Femur (tissue), 1 donor: ENCODE data around the gene C13orf42.
"Not testable (repeated sequence)": the region's sequence is repeated elsewhere in the genome, so short reads cannot be mapped to it uniquely, and the experiment has no call there.

Experiments used
- DNase-seq: peaks from one replicate; pipeline ENCODE4 v3.0.0-alpha.2; 2017

The C13orf42 gene

GRCh38 chr13:51111174-51111573, at the start of gene C13orf42:
Gene C13orf42, minus strand, starts transcription at chr13:51111274. Its CDS starts 65 bp downstream, at chr13:51111209.
- DNase-seq, result no peak

DNA sequence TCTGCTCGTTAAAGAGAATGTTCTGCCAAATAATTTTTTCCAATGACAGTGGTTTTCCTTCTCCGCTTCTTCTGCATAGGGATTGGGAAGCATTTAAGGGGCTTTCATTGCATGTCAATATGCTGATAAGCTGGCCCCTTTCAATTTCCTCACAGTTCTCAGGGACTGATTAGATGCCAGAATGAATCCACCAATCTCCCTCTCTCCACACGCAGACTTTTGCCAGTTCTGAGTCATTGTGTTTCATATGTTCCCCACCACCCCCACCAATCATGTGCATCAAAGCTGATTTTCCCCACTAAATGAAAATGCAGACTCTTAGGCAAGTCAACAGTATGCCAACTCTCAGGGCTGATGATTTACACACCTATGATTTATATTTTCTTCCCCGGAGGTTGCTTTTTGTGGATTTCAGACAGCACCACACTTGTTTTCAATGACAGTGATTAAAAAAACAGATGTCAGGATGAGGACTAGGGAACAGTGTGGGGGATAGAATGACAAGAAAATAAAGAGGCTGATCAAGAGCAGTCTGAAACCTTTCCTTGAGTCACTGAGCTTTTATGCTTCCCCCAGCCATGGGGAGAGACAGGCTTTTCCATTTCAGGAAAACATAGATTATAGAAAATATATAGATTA, 47.9 kb upstream of the C13orf42 start:
- DNase-seq, result peak; percentile 38

DNA sequence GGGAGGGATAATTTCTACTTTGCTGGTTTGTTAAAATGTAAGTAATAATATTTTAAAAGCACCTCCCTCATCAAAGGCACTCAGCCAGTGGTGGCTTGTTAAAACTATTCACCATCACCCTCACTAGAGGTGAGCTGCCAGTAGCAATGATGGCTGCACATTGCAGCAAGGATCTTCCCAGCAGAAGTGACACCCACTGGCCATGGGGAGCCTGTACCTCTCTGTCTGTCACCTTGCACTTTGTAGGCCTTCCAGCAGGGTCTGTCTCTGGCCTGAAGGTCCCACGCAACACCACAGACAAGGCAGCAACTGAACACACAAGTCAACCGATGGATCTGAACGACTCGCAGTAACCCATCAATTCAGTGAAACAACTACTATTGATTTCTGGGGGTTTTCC, 47.3 kb upstream of the C13orf42 start:
- no peak for DNase-seq

- DNase-seq, result no peak
Measured at GRCh38 chr13:51156648-51157047, 45.6 kb upstream of the C13orf42 start.

DNA sequence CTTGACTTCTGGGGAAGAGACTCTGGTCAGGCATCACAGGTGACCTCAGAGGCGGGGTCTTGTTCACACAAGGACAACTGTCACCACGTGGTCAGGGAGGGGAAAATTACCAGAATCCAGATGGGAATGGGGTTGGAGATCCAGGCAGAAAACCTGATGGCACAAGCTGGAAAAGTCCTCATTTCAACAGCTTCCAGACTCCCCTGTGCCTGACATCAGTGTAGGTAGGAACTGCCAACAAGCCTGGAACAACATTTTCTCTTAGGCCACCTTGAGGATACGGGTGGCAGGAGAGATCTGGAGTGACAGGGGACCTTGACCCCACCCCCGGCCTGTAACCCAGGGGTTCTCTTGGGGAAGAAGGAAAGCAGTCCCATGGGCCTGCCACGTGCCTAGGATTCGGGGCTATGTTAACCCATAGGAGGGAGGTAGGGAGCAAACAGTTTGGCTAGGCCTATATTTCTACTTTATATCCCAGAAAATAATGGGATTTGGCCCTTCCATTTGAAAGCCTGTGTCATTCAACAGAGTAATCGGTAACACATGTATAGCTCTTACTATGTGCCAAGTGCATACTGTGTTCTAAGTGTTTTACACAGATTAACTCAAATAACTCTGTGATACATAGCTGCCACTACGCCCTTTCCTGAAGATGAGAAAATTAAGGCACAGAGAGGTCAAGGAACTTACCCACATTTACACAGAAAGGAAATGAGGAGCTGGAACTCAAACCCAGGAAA, 44.9 kb upstream of the C13orf42 start:
- no peak for DNase-seq

GRCh38 chr13:51155161-51155560, 44.1 kb upstream of the C13orf42 start:
- no peak for DNase-seq

GRCh38 chr13:51154029-51154555, 43.0 kb upstream of the C13orf42 start:
- no peak for DNase-seq

- DNase-seq, result no peak
Measured at GRCh38 chr13:51153527-51153926, 42.5 kb upstream of the C13orf42 start.

DNA sequence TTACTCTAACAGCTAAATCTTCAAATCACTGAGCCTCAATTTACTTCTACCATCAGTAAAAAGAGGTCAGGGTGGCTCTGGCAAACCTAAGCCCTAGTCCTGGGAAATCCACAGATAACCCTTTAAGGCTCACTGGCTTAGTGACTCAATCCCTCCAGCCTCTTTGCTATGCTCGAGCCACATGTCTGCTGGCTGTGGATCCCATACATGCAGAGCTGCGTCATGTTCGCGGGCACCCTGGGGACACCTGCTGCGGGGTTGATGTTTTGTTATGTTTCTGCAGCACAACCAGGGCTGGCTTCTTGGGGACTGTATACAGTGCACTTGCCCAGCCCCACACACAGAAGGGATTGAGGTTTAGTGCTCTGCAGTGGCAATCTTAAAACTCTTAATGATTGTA, 41.6 kb upstream of the C13orf42 start:
- DNase-seq, result no peak

DNA sequence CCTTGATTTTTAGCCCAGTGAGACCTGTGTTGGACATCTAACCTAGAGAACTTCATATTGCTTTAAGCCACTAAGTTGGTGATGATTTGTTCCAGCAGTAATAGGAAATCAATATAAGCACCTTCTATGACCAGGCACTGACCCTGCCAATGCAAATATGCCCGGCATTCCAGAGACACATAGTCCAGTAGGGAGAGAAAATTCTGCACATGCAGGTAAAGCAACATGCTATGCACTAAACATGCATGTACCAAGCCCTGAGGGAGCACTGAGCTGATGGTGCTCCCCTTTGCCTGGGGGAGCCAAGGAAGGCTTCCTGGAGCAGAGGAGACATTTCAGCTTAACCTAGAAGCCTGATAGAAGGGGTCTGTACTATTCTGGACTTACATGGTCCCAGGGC, 40.4 kb upstream of the C13orf42 start:
- DNase-seq, result no peak

DNA sequence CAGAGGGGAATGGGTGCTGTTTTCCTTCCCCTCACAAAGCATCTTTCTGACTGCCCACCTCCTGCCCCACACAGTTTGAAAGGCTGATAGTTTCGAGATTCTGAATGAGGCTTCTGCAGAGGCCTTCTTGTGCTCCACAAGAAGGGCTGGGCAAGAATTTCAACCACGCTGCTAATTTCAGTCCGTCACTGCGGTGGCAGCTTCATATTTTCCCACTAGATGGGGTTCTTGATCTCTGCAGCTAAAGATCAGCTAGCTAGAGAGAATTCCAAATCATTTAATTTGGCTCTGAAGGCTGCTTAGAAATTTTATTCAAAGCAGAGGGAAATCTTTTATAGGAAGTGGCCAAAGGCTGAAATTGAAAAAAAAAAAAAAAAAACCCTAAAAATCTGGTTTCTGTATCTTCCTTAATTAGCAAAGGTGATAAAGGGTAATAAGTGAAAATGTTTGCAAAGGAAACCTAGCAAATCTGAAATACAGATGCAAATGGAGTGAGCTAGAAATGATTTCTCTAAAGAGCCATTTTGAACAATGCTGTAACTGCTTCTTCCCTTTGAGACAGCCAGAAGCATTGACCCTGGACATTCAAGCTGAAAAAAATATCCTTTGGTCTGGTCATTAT, 38.0 kb upstream of the C13orf42 start:
- DNase-seq, result peak; percentile 76

- no peak for DNase-seq
Measured at GRCh38 chr13:51148223-51148951, 37.3 kb upstream of the C13orf42 start.

DNA sequence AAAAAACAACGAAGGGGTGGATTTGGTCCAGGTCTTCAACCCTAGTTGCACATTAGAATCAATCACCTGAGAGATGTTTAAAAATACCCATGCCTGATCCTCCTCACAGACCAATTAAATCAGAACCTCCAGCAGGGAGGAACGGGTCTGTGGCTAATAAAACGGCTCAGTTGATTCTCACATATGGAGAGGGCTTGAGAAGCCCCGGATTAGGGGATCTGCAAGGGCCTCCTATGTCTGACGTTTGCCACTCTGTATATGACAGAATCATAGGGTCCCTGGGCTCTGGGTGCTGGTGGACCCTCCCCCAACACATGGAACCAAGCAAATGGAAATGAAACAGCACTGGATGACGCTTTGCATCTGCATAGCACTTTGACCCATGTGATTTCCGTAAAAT, 36.7 kb upstream of the C13orf42 start:
- no peak for DNase-seq

- no peak for DNase-seq
Measured at GRCh38 chr13:51146667-51147066, 35.6 kb upstream of the C13orf42 start.

- no peak for DNase-seq
Measured at GRCh38 chr13:51137250-51137649, 26.2 kb upstream of the C13orf42 start.

- DNase-seq, result no peak
Measured at GRCh38 chr13:51136276-51136980, 25.4 kb upstream of the C13orf42 start.

DNA sequence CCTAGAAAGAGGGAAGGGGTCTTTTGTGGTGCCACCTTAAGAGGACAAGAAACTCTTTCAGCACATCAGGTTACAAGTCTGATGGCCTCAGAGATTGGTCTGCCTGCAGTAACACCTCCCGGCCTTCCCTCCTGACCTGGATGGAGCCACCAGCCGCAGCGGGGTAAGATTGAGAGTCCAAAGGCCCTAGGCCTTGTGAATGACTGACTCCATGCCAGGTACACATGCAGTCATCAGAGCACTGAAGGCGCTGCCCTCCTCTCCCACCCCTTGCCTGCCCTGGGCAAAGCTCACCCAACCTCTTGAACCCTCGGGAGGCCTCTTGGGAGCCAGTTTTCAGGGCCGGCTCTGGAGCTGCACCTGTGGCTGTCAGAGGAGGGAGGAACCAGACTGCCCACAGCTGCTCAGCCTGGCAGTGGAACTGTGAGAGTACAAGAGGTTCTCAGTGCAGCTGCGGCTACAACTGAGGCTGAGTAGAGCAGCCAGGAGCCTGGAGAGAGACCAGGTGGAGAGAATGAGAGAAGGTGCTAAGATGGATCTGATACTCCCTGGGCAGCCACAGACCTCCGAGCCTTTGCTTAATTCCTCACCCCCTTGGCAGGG, 23.8 kb upstream of the C13orf42 start:
- DNase-seq, result no peak

DNA sequence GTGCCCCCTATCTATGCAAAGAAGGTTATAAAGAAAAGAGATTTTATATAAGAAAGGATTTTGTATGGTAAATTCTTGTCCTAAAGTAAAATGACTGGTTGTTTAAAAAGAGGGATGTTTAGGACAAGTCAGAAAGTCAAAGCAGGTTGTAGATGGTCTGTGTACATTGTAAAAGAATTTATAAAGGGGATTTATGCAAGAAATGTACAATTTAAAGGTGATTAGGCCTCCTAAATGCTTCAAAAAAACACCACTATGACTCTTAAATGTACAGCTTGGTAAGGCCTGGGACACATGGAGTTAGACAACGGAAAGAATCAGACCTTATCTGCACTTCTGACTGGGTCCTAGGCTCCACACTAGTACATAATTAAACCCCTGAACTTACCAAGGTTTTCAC, 19.3 kb upstream of the C13orf42 start:
- no peak for DNase-seq

GRCh38 chr13:51125495-51126226, 14.6 kb upstream of the C13orf42 start:
- peak; percentile 57 for DNase-seq

DNA sequence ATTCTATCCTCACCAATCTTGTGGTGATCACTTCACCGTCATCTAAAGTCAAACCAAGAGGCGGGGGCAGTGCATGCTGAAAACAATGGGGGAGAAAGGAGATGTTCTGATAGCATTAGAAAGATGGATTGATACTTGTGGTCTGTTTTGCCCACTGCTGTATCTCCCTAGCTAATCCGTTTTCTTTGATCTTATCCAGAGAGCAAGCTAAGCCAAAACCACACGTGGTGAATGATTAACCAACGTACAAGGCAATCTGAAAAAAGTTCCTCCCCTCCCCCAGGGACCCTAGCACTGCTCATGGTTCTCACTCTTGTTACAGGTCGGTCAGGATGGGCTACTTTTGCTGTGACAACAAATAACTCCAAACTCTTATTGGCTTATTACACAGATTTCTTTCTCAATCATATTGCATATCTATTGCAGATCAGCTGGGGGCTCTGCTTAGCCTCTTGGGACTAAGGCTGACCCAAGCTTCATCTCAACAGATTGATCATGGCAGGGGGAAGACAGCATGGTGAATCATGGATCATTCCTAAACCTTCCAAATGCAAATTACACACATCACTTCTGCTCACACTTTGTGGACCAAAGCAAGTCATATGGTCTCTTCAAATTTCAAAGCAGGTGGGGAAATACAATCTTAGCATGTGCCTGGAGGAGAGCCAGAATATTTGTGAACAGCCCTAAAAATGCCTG, 11.9 kb upstream of the C13orf42 start:
- DNase-seq, result no peak

DNA sequence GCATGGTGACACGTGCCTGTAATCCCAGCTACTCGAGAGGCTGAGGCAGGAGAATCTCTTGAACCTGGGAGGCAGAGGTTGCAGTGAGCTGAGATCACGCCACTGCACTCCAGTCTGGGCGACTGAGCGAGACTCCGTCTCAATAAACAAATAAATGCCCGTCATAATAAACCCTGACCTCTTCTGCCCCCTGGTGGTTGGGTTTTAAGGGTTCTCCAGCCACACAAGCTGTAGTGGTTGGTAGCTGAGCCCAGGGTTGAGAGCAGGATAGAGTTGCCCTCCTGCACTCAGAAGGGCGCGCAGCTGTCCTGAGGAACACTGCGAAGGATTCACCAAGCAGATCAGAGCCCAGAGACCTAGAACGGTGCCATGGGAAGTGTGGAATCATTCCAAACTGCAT, 9.8 kb upstream of the C13orf42 start:
- not testable (repeated sequence) for DNase-seq
